ENCODE measurements around the gene PAPPA. TPM values are rescaled to one million over a fixed set of nuclear protein-coding genes. Genes with fewer than 3 reads are reported as not detected.

The PAPPA gene
- total RNA-seq, 1 donor from 2014 or later: 172 TPM

GRCh38 chr9:116190637-116191396 is 37.2 kb downstream of the PAPPA start:
- Histone ChIP-seq H2AFZ (ENCODE audit: low read depth, low read length) (no peak overlapping the region), H3K4me2 (ENCODE audit: low read length) (peak overlapping the region; percentile 16), H3K27me3 (ENCODE audit: insufficient read depth, low read length) (peaks cover 3% of the 10 kb centered on the region), H4K20me1 (ENCODE audit: insufficient read depth, low read length) (peaks cover 2% of the 10 kb centered on the region), H3K27ac (ENCODE audit: low read depth, low read length) (peak overlapping the region; percentile 32), H3K4me1 (ENCODE audit: insufficient read depth, low read length) (peaks cover 20% of the 10 kb centered on the region), H3K9ac (ENCODE audit: low read length) (peak overlapping the region; percentile 10), H3K36me3 (ENCODE audit: insufficient read depth, low read length) (no peaks in the 10 kb centered on the region), H3K79me2 (ENCODE audit: insufficient read depth, low read length) (no peaks in the 10 kb centered on the region), H3K4me3 (ENCODE audit: insufficient read depth, low read depth, low read length) (no peak overlapping the region), H3K9me3 (ENCODE audit: insufficient read depth, low read depth, low read length) (no peaks in the 10 kb centered on the region)
- peak; percentile 73 for DNase-seq (ENCODE audit: low read depth)
- Mint-ChIP-seq H3K4me1 (ENCODE audit: low read depth, unreplicated experiment) (peaks cover 50% of the 10 kb centered on the region), H3K36me3 (ENCODE audit: low read depth, unreplicated experiment) (peaks cover 38% of the 10 kb centered on the region), H3K4me3 (ENCODE audit: unreplicated experiment) (no peak overlapping the region), H3K27me3 (ENCODE audit: low read depth, unreplicated experiment) (no peaks in the 10 kb centered on the region), H3K27ac (ENCODE audit: unreplicated experiment) (peak overlapping the region; percentile 83), H3K9me3 (ENCODE audit: unreplicated experiment) (no peaks in the 10 kb centered on the region)
- peak; percentile 75 for FAIRE-seq
- no peak for TF ChIP-seq EZH2 (IDR thresholded peaks at IDR 0.05; ENCODE audit: insufficient read depth, low read length)

- Histone ChIP-seq H3K4me1 (ENCODE audit: insufficient read depth, low read length) (peaks cover 20% of the 10 kb centered on the region), H3K4me3 (ENCODE audit: insufficient read depth, low read depth, low read length) (no peak overlapping the region), H2AFZ (ENCODE audit: low read depth, low read length) (no peak overlapping the region), H3K79me2 (ENCODE audit: insufficient read depth, low read length) (no peaks in the 10 kb centered on the region), H3K36me3 (ENCODE audit: insufficient read depth, low read length) (no peaks in the 10 kb centered on the region), H3K27ac (ENCODE audit: low read depth, low read length) (no peak overlapping the region), H3K4me2 (ENCODE audit: low read length) (no peak overlapping the region), H3K9me3 (ENCODE audit: insufficient read depth, low read depth, low read length) (no peaks in the 10 kb centered on the region), H3K9ac (ENCODE audit: low read length) (no peak overlapping the region), H4K20me1 (ENCODE audit: insufficient read depth, low read length) (peaks cover 2% of the 10 kb centered on the region), H3K27me3 (ENCODE audit: insufficient read depth, low read length) (peaks cover 6% of the 10 kb centered on the region)
- H3K9me3 Mint-ChIP-seq (ENCODE audit: unreplicated experiment): no peaks in the 10 kb centered on the region
- DNase-seq (ENCODE audit: low read depth) (no peak), FAIRE-seq (no peak)
- no peak overlapping the region for H3K4me3 Mint-ChIP-seq (ENCODE audit: unreplicated experiment)
- peaks cover 53% of the 10 kb centered on the region for H3K4me1 Mint-ChIP-seq (ENCODE audit: low read depth, unreplicated experiment)
- H3K27me3 Mint-ChIP-seq (ENCODE audit: low read depth, unreplicated experiment): no peaks in the 10 kb centered on the region
- peaks cover 38% of the 10 kb centered on the region for H3K36me3 Mint-ChIP-seq (ENCODE audit: low read depth, unreplicated experiment)
- peak overlapping the region; percentile 90 for H3K27ac Mint-ChIP-seq (ENCODE audit: unreplicated experiment)
- TF ChIP-seq CTCF (IDR thresholded peaks at IDR 0.05; ENCODE audit: insufficient read depth, low read depth, low read length) (no peak), EZH2 (IDR thresholded peaks at IDR 0.05; ENCODE audit: insufficient read depth, low read length) (no peak)
Measured at GRCh38 chr9:116191576-116192415, 38.2 kb downstream of the PAPPA start.

- no peaks in the 10 kb centered on the region for H3K27me3 Mint-ChIP-seq (ENCODE audit: low read depth, unreplicated experiment)
- H3K9me3 ChIP-seq (ENCODE audit: insufficient read depth, low read depth, low read length): no peaks in the 10 kb centered on the region
- peaks cover 11% of the 10 kb centered on the region for H4K20me1 ChIP-seq (ENCODE audit: insufficient read depth, low read length)
- H3K27ac Mint-ChIP-seq (ENCODE audit: unreplicated experiment): peak overlapping the region; percentile 16
- H3K9me3 Mint-ChIP-seq (ENCODE audit: unreplicated experiment): no peaks in the 10 kb centered on the region
- peak overlapping the region; percentile 31 for H3K4me2 ChIP-seq (ENCODE audit: low read length)
- H3K27ac ChIP-seq (ENCODE audit: low read depth, low read length): peak overlapping the region; percentile 30
- peaks cover 28% of the 10 kb centered on the region for H3K36me3 Mint-ChIP-seq (ENCODE audit: low read depth, unreplicated experiment)
- H3K4me1 ChIP-seq (ENCODE audit: insufficient read depth, low read length): peaks cover 25% of the 10 kb centered on the region
- H3K9ac ChIP-seq (ENCODE audit: low read length): no peak overlapping the region
- TF ChIP-seq EZH2 (IDR thresholded peaks at IDR 0.05; ENCODE audit: insufficient read depth, low read length) (no peak), CTCF (IDR thresholded peaks at IDR 0.05; ENCODE audit: insufficient read depth, low read depth, low read length) (no peak)
- no peak overlapping the region for H3K4me3 Mint-ChIP-seq (ENCODE audit: unreplicated experiment)
- H2AFZ ChIP-seq (ENCODE audit: low read depth, low read length): no peak overlapping the region
- no peak overlapping the region for H3K4me3 ChIP-seq (ENCODE audit: insufficient read depth, low read depth, low read length)
- DNase-seq (ENCODE audit: low read depth) (peak; percentile 81), FAIRE-seq (peak; percentile 88)
- H3K27me3 ChIP-seq (ENCODE audit: insufficient read depth, low read length): peaks cover 6% of the 10 kb centered on the region
- H3K36me3 ChIP-seq (ENCODE audit: insufficient read depth, low read length): no peaks in the 10 kb centered on the region
- peaks cover 59% of the 10 kb centered on the region for H3K4me1 Mint-ChIP-seq (ENCODE audit: low read depth, unreplicated experiment)
- H3K79me2 ChIP-seq (ENCODE audit: insufficient read depth, low read length): no peaks in the 10 kb centered on the region
Measured at GRCh38 chr9:116193636-116194035, 40.0 kb downstream of the PAPPA start.
